ENCODE data around the gene LENG8. TPM values are rescaled to one million over a fixed set of nuclear protein-coding genes. Genes with fewer than 3 reads are reported as not detected.
A peak's percentile ranks its signal among the peaks of the same experiment; 100 is the strongest.

The LENG8 gene
- polyA plus RNA-seq, 1 donor from 2014 or later: 24.2 TPM

DNA sequence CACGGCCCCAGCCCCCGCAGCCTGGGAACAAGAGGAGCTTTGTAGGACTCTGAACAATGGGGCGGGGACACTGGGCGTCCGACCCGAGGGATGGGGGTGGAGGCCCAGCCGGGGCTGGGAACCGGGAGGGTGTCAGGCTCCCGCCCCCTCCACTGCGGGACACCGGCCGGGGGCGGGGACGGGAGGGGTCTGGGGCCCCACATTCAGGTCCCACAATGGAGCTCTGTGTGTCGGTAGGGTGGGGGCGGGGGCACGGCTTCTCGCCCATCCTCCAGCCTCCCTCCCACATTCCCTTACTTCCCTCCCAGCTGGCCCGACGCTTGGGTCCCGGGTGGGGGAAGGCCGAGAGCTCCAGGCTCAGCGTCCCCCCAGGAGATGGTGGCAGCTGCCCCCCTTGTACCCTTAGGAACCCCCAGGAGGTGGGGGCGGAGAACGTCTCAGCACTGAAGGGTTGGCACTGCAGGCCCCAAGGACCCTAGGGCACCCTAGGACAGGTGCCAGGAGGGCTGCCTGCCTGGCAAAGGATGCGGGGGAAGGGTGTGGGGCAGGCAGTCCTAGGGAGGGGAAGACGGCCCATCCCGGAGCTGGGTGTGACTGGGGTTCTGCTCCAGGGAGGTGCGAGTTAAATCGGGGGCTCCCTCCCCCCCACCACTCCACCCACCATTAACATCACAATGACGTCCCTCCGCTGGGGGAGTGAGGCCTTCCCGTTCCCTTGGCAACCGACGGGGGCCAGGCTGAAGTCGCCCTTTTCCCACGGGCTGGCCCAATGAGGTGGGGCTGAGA is 28.4 kb upstream of the LENG8 start:
- Histone ChIP-seq H3K9ac (ENCODE audit: low read length) (peak overlapping the region; percentile 63), H4K20me1 (ENCODE audit: insufficient read depth) (no peaks in the 10 kb centered on the region), H3K9me3 (ENCODE audit: low read length) (no peaks in the 10 kb centered on the region), H3K4me3 (ENCODE audit: low read length) (peak overlapping the region; percentile 59), H3K79me2 (replicated peaks; ENCODE audit: insufficient read depth, low read length) (peaks cover 31% of the 10 kb centered on the region), H2AFZ (ENCODE audit: low read depth, low read length) (peak overlapping the region; percentile 21), H3F3A (ENCODE audit: insufficient read depth, low read length, poor library complexity, severe bottlenecking) (no peaks in the 10 kb centered on the region), H3K36me3 (ENCODE audit: insufficient read depth, low read length) (no peaks in the 10 kb centered on the region), H3K27me3 (ENCODE audit: insufficient read depth, low read depth, low read length) (no peaks in the 10 kb centered on the region), H3K4me2 (ENCODE audit: low read length) (peak overlapping the region; percentile 44), H3K27ac (ENCODE audit: low read length) (peak overlapping the region; percentile 65), H3K9me2 (ENCODE audit: insufficient read depth, low read length) (no peaks in the 10 kb centered on the region)
- TF ChIP-seq SMC3 (conservative IDR thresholded peaks at IDR 0.05; ENCODE audit: poor library complexity) (no peak), EZH2 (IDR thresholded peaks at IDR 0.05; ENCODE audit: borderline replicate concordance, insufficient read depth, low read length, poor library complexity, severe bottlenecking) (no peak), RAD21 (conservative IDR thresholded peaks at IDR 0.05) (no peak)
- TF ChIP-seq, protein P1, sequence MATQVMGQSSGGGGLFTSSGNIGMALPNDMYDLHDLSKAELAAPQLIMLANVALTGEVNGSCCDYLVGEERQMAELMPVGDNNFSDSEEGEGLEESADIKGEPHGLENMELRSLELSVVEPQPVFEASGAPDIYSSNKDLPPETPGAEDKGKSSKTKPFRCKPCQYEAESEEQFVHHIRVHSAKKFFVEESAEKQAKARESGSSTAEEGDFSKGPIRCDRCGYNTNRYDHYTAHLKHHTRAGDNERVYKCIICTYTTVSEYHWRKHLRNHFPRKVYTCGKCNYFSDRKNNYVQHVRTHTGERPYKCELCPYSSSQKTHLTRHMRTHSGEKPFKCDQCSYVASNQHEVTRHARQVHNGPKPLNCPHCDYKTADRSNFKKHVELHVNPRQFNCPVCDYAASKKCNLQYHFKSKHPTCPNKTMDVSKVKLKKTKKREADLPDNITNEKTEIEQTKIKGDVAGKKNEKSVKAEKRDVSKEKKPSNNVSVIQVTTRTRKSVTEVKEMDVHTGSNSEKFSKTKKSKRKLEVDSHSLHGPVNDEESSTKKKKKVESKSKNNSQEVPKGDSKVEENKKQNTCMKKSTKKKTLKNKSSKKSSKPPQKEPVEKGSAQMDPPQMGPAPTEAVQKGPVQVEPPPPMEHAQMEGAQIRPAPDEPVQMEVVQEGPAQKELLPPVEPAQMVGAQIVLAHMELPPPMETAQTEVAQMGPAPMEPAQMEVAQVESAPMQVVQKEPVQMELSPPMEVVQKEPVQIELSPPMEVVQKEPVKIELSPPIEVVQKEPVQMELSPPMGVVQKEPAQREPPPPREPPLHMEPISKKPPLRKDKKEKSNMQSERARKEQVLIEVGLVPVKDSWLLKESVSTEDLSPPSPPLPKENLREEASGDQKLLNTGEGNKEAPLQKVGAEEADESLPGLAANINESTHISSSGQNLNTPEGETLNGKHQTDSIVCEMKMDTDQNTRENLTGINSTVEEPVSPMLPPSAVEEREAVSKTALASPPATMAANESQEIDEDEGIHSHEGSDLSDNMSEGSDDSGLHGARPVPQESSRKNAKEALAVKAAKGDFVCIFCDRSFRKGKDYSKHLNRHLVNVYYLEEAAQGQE (IDR thresholded peaks at IDR 0.05; ENCODE audit: borderline replicate concordance): peak; percentile 8

GRCh38 chr19:54421169-54421516 is 27.9 kb upstream of the LENG8 start:
- H3K4me2 ChIP-seq (ENCODE audit: low read length): peak overlapping the region; percentile 35
- no peak for TF ChIP-seq SMC3 (conservative IDR thresholded peaks at IDR 0.05; ENCODE audit: poor library complexity)

DNA sequence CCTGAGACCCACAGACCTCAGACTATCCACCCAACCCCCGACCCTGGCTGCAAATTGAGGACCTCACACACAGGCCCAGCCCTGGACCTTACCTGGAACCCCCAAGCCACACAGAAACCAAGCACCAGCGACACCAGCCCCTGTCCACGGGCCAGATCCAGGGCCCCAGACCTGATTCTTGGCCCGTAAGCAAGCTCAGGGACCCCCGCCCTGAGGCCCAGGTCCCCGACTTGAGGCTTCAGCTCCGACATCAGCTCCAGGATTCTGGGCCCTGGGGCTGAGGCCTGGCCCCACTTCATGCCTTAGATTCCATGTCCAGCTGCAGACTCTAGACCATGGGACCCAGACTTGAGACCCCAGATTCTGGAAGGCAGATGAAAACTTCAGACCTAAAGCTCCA is 27.5 kb upstream of the LENG8 start:
- Histone ChIP-seq H3K9ac (ENCODE audit: low read length) (peak overlapping the region; percentile 63), H3K4me2 (ENCODE audit: low read length) (no peak overlapping the region), H3K9me2 (ENCODE audit: insufficient read depth, low read length) (no peaks in the 10 kb centered on the region), H3K36me3 (ENCODE audit: insufficient read depth, low read length) (no peaks in the 10 kb centered on the region), H3K4me3 (ENCODE audit: low read length) (peak overlapping the region; percentile 59), H3K27me3 (ENCODE audit: insufficient read depth, low read depth, low read length) (no peaks in the 10 kb centered on the region), H3F3A (ENCODE audit: insufficient read depth, low read length, poor library complexity, severe bottlenecking) (no peaks in the 10 kb centered on the region), H3K79me2 (replicated peaks; ENCODE audit: insufficient read depth, low read length) (peaks cover 22% of the 10 kb centered on the region), H4K20me1 (ENCODE audit: insufficient read depth) (no peaks in the 10 kb centered on the region), H3K27ac (ENCODE audit: low read length) (peak overlapping the region; percentile 65), H2AFZ (ENCODE audit: low read depth, low read length) (peak overlapping the region; percentile 4), H3K9me3 (ENCODE audit: low read length) (no peaks in the 10 kb centered on the region)
- TF ChIP-seq EZH2 (IDR thresholded peaks at IDR 0.05; ENCODE audit: borderline replicate concordance, insufficient read depth, low read length, poor library complexity, severe bottlenecking): no peak

More at GRCh38 chr19:54421169-54421516, 27.9 kb upstream of the LENG8 start:
- H3K27me3 ChIP-seq (ENCODE audit: insufficient read depth, low read depth, low read length): no peaks in the 10 kb centered on the region
- peak overlapping the region; percentile 4 for H2AFZ ChIP-seq (ENCODE audit: low read depth, low read length)
- no peaks in the 10 kb centered on the region for H3K36me3 ChIP-seq (ENCODE audit: insufficient read depth, low read length)
- peaks cover 26% of the 10 kb centered on the region for H3K79me2 ChIP-seq (replicated peaks; ENCODE audit: insufficient read depth, low read length)
- peak overlapping the region; percentile 63 for H3K9ac ChIP-seq (ENCODE audit: low read length)
- H3K4me3 ChIP-seq (ENCODE audit: low read length): peak overlapping the region; percentile 59
- no peaks in the 10 kb centered on the region for H3F3A ChIP-seq (ENCODE audit: insufficient read depth, low read length, poor library complexity, severe bottlenecking)
- no peaks in the 10 kb centered on the region for H3K9me3 ChIP-seq (ENCODE audit: low read length)
- H4K20me1 ChIP-seq (ENCODE audit: insufficient read depth): no peaks in the 10 kb centered on the region
- peak overlapping the region; percentile 65 for H3K27ac ChIP-seq (ENCODE audit: low read length)
- H3K9me2 ChIP-seq (ENCODE audit: insufficient read depth, low read length): no peaks in the 10 kb centered on the region
